IMR-90 (cell line): ENCODE results near the gene INSR. TPM values are rescaled to one million over a fixed set of nuclear protein-coding genes. Genes with fewer than 3 reads are reported as not detected.

ENCODE experiments used
- ATAC-seq: fragments of 200-7000 bp; cut with Tn5 transposase; 2 replicates; pipeline ENCODE4 v1.9.1; 2020; ENCODE audit warnings: low read depth, mild to moderate bottlenecking, moderate library complexity
- BruUV-seq: library from RNA; stranded (reverse); fragments of 400-500 nt; replicated peaks from 2 replicates; lab custom pipeline; 2021; lab: Mats Ljungman, UMichigan
- CTCF ChIA-PET: fragments of 300-600 bp; formaldehyde crosslinking; extraction: SDS; loops from one replicate; lab custom pipeline; 2021; ENCODE audit warnings: antibody characterized with exemption; lab: Yijun Ruan, JAX
- POLR2A ChIA-PET: fragments of 300-600 bp; sonication (Branson Sonifier 250); formaldehyde crosslinking; loops from one replicate; lab custom pipeline; 2022; ENCODE audit warnings: antibody characterized with exemption; ENCODE audit not compliant: unreplicated experiment; lab: Charles Lee
- DNase-seq: peaks from one replicate; pipeline ENCODE4 v3.0.0; 2013
- H2AFZ ChIP-seq: replicated peaks from 2 replicates; pipeline ENCODE3; 2013; ENCODE audit warnings: low read length, mild to moderate bottlenecking; ENCODE audit not compliant: poor library complexity
- H2AK5ac ChIP-seq: 2 replicates; pipeline ENCODE4 v1.6.1; 2013; ENCODE audit warnings: low read depth, low read length, inconsistent platforms
- H2AK9ac ChIP-seq: replicated peaks from 2 replicates; pipeline ENCODE3; 2013; ENCODE audit warnings: mild to moderate bottlenecking, low read depth, low read length, moderate library complexity; ENCODE audit not compliant: poor library complexity
- H2BK120ac ChIP-seq: 2 replicates; pipeline ENCODE4 v1.6.1; 2013; ENCODE audit warnings: low read depth, low read length, inconsistent platforms
- H2BK15ac ChIP-seq: 3 replicates; pipeline ENCODE4 v1.6.1; 2013; ENCODE audit warnings: low read depth, low read length, inconsistent platforms
- H2BK20ac ChIP-seq: 2 replicates; pipeline ENCODE4 v1.6.1; 2013; ENCODE audit warnings: low read depth, mild to moderate bottlenecking, inconsistent platforms, low read length, moderate library complexity
- H2BK5ac ChIP-seq: 2 replicates; pipeline ENCODE4 v1.6.1; 2013; ENCODE audit warnings: mild to moderate bottlenecking, low read depth, low read length, inconsistent platforms; ENCODE audit not compliant: poor library complexity, severe bottlenecking
- H3K14ac ChIP-seq: replicated peaks from 2 replicates; pipeline ENCODE4 v1.6.1; 2013; ENCODE audit warnings: low read depth, low read length, inconsistent platforms
- H3K18ac ChIP-seq: 2 replicates; pipeline ENCODE4 v1.6.1; 2013; ENCODE audit warnings: low read depth, low read length, control low read depth
- H3K23ac ChIP-seq: 2 replicates; pipeline ENCODE4 v1.6.1; 2013; ENCODE audit warnings: low read depth, low read length, inconsistent platforms
- H3K27ac ChIP-seq: 2 replicates; pipeline ENCODE4 v1.5.1; 2013; ENCODE audit warnings: mild to moderate bottlenecking, control low read depth, low read length; ENCODE audit not compliant: insufficient read depth
- H3K27me3 ChIP-seq: 2 replicates; pipeline ENCODE4 v1.6.1; 2013; ENCODE audit warnings: low read length; ENCODE audit not compliant: control insufficient read depth, insufficient read depth
- H3K36me3 ChIP-seq: 2 replicates; pipeline ENCODE4 v1.6.1; 2013; ENCODE audit warnings: low read length, mixed read lengths; ENCODE audit not compliant: control insufficient read depth, insufficient read depth
- H3K4ac ChIP-seq: 2 replicates; pipeline ENCODE4 v1.6.1; 2013; ENCODE audit warnings: low read depth, low read length, inconsistent platforms
- H3K4me1 ChIP-seq: 2 replicates; pipeline ENCODE4 v1.6.1; 2013; ENCODE audit warnings: low read length, mixed read lengths; ENCODE audit not compliant: control insufficient read depth, insufficient read depth
- H3K4me2 ChIP-seq: 2 replicates; pipeline ENCODE4 v1.6.1; 2013; ENCODE audit warnings: low read depth, mild to moderate bottlenecking, control low read depth, low read length, moderate library complexity
- H3K4me3 ChIP-seq: 2 replicates; pipeline ENCODE4 v1.5.1; 2013; ENCODE audit warnings: low read depth, mild to moderate bottlenecking, control low read depth, low read length, moderate library complexity; ENCODE audit not compliant: insufficient read depth
- H3K56ac ChIP-seq: 2 replicates; pipeline ENCODE4 v1.6.1; 2013; ENCODE audit warnings: low read length, inconsistent platforms; ENCODE audit not compliant: insufficient read depth; ENCODE audit errors: extremely low read depth
- H3K79me1 ChIP-seq, 2 experiments: 2 replicates each; pipeline ENCODE4 v1.6.1; 2013; ENCODE audit warnings: low read length in 2 of 2, inconsistent platforms in 1 of 2, low read depth in 1 of 2
- H3K9ac ChIP-seq: 2 replicates; pipeline ENCODE4 v1.6.1; 2013; ENCODE audit warnings: low read depth, low read length, control low read depth
- H3K9me1 ChIP-seq: 2 replicates; pipeline ENCODE4 v1.6.1; 2013; ENCODE audit warnings: low read length, inconsistent platforms; ENCODE audit not compliant: insufficient read depth
- H3K9me3 ChIP-seq: 2 replicates; pipeline ENCODE4 v1.6.1; 2013; ENCODE audit warnings: low read length; ENCODE audit not compliant: control insufficient read depth, insufficient read depth
- H4K20me1 ChIP-seq: 2 replicates; pipeline ENCODE4 v1.6.1; 2013; ENCODE audit warnings: low read length, inconsistent platforms; ENCODE audit not compliant: insufficient read depth
- H4K5ac ChIP-seq: 2 replicates; pipeline ENCODE4 v1.6.1; 2013; ENCODE audit warnings: mild to moderate bottlenecking, low read depth, low read length, control low read depth
- H4K8ac ChIP-seq, 2 experiments: 2 replicates each; pipeline ENCODE4 v1.6.1; 2013; ENCODE audit warnings: low read depth in 2 of 2, low read length in 2 of 2, control low read depth in 1 of 2, inconsistent platforms in 1 of 2
- H4K91ac ChIP-seq: 2 replicates; pipeline ENCODE4 v1.6.1; 2013; ENCODE audit warnings: low read depth, low read length, inconsistent platforms; ENCODE audit not compliant: insufficient read depth
- CHD1 ChIP-seq: IDR thresholded peaks from 2 replicates; pipeline ENCODE4 v1.6.1; 2012; ENCODE audit warnings: low read depth, low read length, improper control_type of control experiment
- CTCF ChIP-seq: conservative IDR thresholded peaks from 2 replicates; pipeline ENCODE4 v1.5.1; 2012; ENCODE audit warnings: mild to moderate bottlenecking, low read depth, low read length, improper control_type of control experiment
- MAZ ChIP-seq: IDR thresholded peaks from 2 replicates; pipeline ENCODE4 v1.6.1; 2012; ENCODE audit warnings: low read depth, mild to moderate bottlenecking, low read length, improper control_type of control experiment, moderate library complexity, borderline replicate concordance
- MXI1 ChIP-seq: IDR thresholded peaks from 2 replicates; pipeline ENCODE4 v1.6.1; 2012; ENCODE audit warnings: low read depth, mild to moderate bottlenecking, low read length, moderate library complexity, borderline replicate concordance
- POLR2A ChIP-seq: IDR thresholded peaks from 2 replicates; pipeline ENCODE4 v1.6.1; 2012; ENCODE audit warnings: mild to moderate bottlenecking, low read depth, low read length
- RFX5 ChIP-seq: IDR thresholded peaks from 2 replicates; pipeline ENCODE4 v1.8.0; 2012; ENCODE audit warnings: low read depth, mild to moderate bottlenecking, low read length, moderate library complexity
- SMC3 ChIP-seq: fragments of 150-350 bp; IDR thresholded peaks from 2 replicates; pipeline ENCODE4 v1.6.1; 2016; ENCODE audit warnings: low read depth, mild to moderate bottlenecking, antibody characterized with exemption, low read length, moderate library complexity
- USF2 ChIP-seq: fragments of 150-350 bp; IDR thresholded peaks from 2 replicates; pipeline ENCODE4 v1.6.1; 2017; ENCODE audit warnings: mild to moderate bottlenecking, antibody characterized with exemption, low read length, low read depth
- WGBS, 2 experiments: methylation state at CpG; one replicate each; pipeline versions ENCODE4 v1.1.5 to v1.1.7; 2013; ENCODE audit warnings: missing lambda C conversion rate in 2 of 2; ENCODE audit not compliant: insufficient read length in 1 of 2; ENCODE audit errors: extremely low coverage in 2 of 2; 5-methylcytosine and 5-hydroxymethylcytosine counted together
- dilution Hi-C: fragments of 300-500 bp; cut with HindIII; formaldehyde crosslinking; loops from one replicate; pipeline ENCODE4 v1.14.3; 2018; ENCODE audit warnings: low sequenced_read_pairs; ENCODE audit not compliant: unreplicated experiment
- in situ Hi-C: fragments of 300-500 bp; cut with MboI; formaldehyde crosslinking; loops from 3 replicates; pipeline ENCODE4 v1.14.3; 2019; ENCODE audit warnings: low sequenced_read_pairs, inconsistent platforms, mixed read lengths
- intact Hi-C: fragments of 100-400 bp; cut with micrococcal nuclease; formaldehyde crosslinking; loops from 2 replicates; pipeline ENCODE4 v1.10.0; 2022
- polyA plus RNA-seq, 3 experiments: library from polyadenylated mRNA; depleted of rRNA; stranded (reverse); fragments of >200 nt; gene quantifications; 2 replicates each; pipeline ENCODE4 v1.2.3, GENCODE V29; 2012; ENCODE audit warnings: low replicate concordance in 1 of 3
- total RNA-seq: library from RNA; depleted of rRNA; stranded (reverse); fragments of >200 nt; gene quantifications from 2 replicates; pipeline ENCODE4 v1.2.3, GENCODE V29; 2012
- TF ChIP-seq, protein P1 (sequence below): fragments of 150-350 bp; IDR thresholded peaks from 2 replicates; pipeline ENCODE4 v1.6.1; 2016; ENCODE audit warnings: low read depth, mild to moderate bottlenecking, low read length, moderate library complexity, borderline replicate concordance

The INSR gene
- total and polyA plus RNA-seq, 2 of the 4 experiments (the other 2 are of a cell fraction): 2.8 to 7.9 TPM

DNA sequence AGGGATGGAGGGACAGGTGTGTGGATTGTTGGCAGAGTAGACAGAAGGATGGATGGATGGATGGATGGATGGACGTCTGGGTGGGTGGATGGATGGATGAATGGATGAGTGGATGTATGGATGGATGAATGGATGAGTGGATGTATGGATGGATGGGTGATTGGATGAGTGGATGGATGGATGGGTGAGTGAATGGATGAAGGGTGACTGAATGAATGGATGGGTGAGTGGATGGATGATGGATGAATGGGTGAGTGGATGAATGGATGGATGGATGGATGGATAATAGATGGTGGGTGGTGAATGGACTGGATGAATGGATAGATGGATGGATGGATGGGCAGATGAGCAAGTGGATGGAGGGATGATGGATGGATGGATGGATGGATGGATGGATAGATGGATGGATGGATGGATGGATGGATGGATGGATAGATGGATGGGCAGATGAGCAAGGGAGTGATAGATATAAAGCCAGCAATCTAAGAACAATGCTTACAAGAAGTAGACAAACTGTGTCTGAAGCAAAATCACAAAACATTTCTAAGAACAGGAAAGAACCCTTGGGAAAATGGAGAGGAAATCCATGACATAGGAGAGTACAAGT, 65.2 kb downstream of the INSR start:
- Histone ChIP-seq H3K27ac (no peak overlapping the region), H4K5ac (no peak overlapping the region), H4K91ac (no peak overlapping the region), H4K8ac (no peak overlapping the region), H2AK9ac (no peak overlapping the region), H3K56ac (no peak overlapping the region), H2BK5ac (no peak overlapping the region), H4K20me1 (no peaks in the 10 kb centered on the region), H2AFZ (no peak overlapping the region), H3K4me3 (no peak overlapping the region), H3K79me1 (peaks cover 0 to 6% of the 10 kb centered on the region in 2 experiments; a peak in 2 of 4 replicates), H2AK5ac (no peak overlapping the region), H3K9ac (no peak overlapping the region), H3K14ac (no peak overlapping the region), H2BK120ac (no peak overlapping the region), H3K23ac (no peak overlapping the region), H3K27me3 (no peaks in the 10 kb centered on the region), H3K4ac (no peak overlapping the region), H3K9me3 (no peaks in the 10 kb centered on the region), H2BK20ac (no peak overlapping the region), H3K36me3 (no peaks in the 10 kb centered on the region), H3K4me1 (no peaks in the 10 kb centered on the region; the same call in 1 of the 2 replicates), H3K4me2 (no peak overlapping the region), H3K9me1 (no peaks in the 10 kb centered on the region), H3K18ac (no peak overlapping the region), H2BK15ac (no peak overlapping the region)
- dilution Hi-C loops: no loop called here
- DNase-seq (no peak), ATAC-seq (no peak)
- intact Hi-C loops: no loop called here
- 63% methylated on average over 1 of the region's 1 CpG; no CpG with 5 or more reads in 1 of the 2 experiments for WGBS, 2 experiments
- no peak for TF ChIP-seq CTCF
- no peak for TF ChIP-seq USF2
- TF ChIP-seq POLR2A: no peak
- no peak for TF ChIP-seq RFX5
- TF ChIP-seq MAZ: no peak
- TF ChIP-seq CHD1: no peak
- no peak for TF ChIP-seq MXI1
- TF ChIP-seq SMC3: no peak
- TF ChIP-seq, protein P1, sequence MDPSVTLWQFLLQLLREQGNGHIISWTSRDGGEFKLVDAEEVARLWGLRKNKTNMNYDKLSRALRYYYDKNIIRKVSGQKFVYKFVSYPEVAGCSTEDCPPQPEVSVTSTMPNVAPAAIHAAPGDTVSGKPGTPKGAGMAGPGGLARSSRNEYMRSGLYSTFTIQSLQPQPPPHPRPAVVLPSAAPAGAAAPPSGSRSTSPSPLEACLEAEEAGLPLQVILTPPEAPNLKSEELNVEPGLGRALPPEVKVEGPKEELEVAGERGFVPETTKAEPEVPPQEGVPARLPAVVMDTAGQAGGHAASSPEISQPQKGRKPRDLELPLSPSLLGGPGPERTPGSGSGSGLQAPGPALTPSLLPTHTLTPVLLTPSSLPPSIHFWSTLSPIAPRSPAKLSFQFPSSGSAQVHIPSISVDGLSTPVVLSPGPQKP: no peak
- in situ Hi-C loops: no loop called here
- no TSS peak for BruUV-seq
- ChIA-PET CTCF (interaction anchor here (0.7 kb wide), 1 partner anchor 1351 kb away, joined by 8 read pairs; no protein-coding TSS in a partner anchor), POLR2A (no interaction called here)
